Hair follicular keratinocyte (primary cell): ENCODE measurements around the gene ECHS1. TPM values are rescaled to one million over a fixed set of nuclear protein-coding genes. Genes with fewer than 3 reads are reported as not detected.

Experiments used
- total RNA-seq: library from RNA; depleted of rRNA; stranded (reverse); fragments of >200 nt; gene quantifications from 2 replicates; pipeline ENCODE4 v1.2.3, GENCODE V29; 2015

Gene ECHS1
- total RNA-seq = 89.7 and 125 TPM in 2 replicates

DNA sequence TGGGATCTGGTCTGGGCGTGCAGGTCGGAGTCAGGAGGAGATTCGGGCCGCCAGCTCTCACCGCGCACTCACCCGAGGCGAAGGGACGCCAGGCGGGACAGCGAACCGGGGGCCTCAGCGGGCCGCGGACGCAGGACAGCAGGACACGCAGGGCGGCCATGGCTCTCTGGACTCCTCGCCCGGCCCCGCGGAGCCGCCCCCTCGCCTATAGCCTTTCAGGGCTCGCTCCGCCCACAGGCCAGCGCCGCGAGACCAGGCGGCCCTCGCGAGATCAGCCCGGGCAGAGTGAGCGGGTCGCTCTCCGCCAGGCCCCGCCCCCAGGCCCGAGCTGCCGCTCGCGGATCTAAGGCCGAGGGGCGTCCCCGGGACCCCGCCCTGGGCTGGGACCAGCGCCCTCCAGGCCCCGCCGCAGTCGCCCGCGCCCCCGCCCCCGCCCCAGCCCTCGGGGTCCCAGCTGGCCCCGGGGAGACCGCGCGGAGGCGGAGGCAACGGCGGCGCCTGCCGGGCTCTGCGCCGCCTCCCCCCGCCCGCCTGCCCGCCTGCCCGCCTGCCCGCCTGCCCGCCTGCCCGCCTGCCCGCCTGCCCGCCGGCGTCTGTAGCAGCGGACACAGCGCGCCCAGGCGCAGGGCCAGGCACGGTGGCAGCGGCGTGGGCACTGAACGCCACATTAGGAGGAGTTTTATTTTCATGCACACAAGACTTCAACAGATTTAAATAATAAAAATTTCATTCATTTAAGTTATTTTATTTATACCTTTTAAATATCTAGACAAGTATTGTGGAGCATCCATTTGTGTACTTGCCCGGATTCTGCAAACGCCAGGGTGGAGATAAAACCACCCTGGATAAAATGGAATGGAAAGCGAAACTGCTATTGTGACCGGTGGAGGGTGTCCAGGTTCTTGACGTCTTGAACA lies at the start of gene ECHS1:
TSS of gene ECHS1 (minus strand) at position 181 of the 917 bp plus-strand sequence. CDS start at position 160, 21 bp downstream.

DNA sequence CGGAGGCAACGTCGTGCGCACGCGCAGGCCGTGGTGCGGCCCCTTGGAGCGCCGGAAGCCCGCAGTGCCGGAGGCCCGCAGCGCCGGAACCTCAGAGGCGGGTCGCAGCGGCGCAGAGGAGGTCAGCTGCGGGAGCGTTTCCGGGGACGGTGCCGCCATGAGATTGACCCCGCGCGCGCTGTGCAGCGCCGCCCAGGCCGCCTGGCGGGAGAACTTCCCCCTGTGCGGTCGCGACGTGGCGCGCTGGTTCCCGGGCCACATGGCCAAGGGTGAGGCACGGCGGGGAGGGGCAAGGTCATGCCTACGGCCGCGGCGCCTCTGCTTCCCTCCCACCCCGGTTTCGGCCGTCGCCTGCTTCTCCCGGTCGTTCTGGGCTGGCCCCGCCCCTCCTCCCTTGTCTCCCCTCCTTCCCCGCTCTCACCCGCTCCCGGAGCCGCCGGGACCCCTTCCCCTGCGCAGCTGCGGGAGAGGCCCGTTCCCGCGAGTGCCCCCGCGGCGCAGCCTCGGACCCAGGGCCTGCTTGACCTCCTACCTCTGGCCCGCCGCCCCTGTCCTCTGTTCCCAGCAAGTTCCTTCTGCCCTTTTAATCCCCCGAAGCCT lies 21.0 kb upstream of the ECHS1 start, which contains the start of gene MTG1:
TSS of gene MTG1 (plus strand) at position 94 of the 600 bp plus-strand sequence. CDS start at position 158, 64 bp downstream.

DNA sequence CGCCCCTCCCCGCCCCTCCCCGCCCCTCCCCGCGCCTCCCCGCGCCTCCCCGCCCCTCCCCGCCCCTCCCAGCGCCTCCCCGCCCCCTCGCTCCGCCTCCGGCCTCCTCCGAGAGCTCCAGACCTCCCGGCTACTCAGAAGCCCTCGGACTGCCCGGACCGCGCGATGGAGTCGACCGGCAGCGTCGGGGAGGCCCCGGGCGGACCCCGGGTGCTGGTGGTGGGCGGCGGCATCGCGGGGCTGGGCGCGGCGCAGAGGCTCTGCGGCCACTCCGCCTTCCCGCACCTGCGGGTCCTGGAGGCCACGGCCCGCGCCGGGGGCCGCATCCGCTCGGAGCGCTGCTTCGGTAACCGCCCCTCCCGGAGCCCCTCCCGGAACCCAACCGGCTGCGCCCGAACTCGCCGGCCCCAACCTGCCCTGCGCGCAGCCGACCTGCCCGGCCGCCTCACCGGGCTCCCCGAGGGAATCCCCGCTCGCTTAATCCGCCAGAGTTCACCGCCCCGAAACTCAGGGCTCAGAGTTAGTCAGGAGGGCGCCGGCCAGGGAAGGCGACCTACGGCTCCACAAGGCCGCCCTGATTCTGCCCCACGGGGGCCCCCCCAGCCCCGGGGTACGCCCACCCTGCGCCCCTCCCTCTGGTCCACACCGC lies 6.1 kb upstream of the ECHS1 start, which contains the start of gene PAOX:
TSS of gene PAOX (plus strand) at position 111 of the 649 bp plus-strand sequence. CDS start at position 166, 55 bp downstream.

DNA sequence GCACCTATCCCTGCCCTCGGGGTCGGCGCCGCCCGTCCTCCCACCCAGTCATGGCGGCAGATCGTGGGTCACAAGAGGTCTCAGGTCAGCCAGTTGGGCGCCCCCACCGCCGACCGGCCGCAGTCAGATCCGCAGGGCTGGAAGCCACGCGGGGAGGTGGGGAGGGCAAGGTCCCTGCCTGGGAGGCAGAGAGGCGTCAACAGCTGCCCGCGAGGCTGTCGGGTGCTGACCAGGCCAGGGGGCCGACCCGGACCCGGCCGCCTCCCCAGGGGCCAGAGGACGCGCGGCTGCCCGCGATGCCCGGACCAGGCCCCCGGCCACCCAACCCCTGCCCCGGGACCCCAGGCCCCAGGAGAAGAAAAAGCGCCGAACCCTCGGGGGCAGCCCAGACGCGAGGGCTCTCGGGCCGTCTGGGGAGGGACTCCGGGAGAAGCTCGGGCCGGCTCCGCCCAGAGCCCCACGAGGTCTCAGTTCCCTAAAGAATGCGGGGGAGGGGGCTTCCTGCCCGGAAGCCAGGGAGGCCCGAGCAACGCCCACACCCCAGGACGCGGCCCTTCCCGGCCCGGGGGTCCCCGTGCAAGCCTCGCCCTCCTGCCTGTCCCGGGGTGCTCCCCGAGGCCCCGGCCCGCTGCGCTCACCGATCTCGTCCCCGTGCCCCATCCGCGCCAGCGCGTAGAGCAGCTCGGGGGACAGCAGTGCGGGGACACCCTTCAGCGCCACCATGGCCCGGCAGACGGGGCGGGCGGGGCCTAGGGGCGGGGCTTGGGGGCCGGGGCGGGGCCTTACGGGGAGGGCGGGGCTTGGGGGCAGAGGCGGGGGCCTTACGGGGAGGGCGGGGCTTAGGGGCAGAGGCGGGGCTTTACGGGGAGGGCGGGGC lies 15.6 kb downstream of the ECHS1 start, which contains the start of gene FUOM:
TSS of gene FUOM (minus strand) at position 735 of the 877 bp plus-strand sequence. CDS start at position 723, 12 bp downstream.

DNA sequence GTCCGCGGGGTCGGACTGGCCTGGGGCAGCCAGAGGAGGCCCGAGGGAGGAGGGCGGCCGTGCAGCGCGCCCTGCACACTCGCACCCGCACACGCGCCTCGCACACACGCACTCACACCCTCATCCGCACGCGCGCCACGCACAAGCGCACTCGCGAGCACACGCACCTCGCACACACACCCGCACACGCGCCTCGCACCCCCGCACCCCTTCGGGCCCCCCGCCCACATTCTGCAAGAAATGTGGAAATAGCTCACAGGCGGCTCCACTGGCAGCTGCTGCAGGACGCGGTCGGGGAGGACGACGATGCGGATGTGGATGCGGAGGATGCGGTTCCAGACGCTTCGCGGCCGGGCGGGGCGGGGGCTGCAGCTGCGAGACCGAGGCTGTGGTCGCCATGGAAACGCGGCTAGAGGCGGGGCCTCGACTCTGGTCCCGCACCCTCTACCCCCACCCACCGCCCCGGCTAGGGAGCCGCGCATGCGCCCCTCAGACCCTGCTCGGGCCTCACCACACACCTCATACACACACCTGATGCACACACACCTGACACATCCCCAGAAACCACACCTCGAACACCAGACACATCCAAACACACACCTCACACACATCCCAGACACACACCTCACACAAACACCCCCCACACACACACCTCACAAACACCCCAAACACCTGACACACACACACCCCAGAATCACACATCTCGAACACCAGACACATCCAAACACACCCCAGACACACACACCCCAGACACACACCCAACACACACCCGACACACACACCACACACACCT lies 36.4 kb downstream of the ECHS1 start, which contains the start of gene CALY:
TSS of gene CALY (minus strand) at position 320 of the 793 bp plus-strand sequence. CDS start 7,907 bp downstream, outside the sequence.

Other genes with a start within 250 kb of the ECHS1 start
- gene KNDC1, start 213.1 kb downstream of the ECHS1 start, total RNA-seq = not detected in 2 replicates
- gene UTF1, start 143.1 kb downstream of the ECHS1 start, total RNA-seq = not detected in 2 replicates
- gene VENTX, start 135.5 kb downstream of the ECHS1 start, total RNA-seq = not detected in 2 replicates
- 115 and 143 TPM in 2 replicates for gene ADAM8, start 96.5 kb downstream of the ECHS1 start, total RNA-seq
- 53.7 and 67.2 TPM in 2 replicates for gene TUBGCP2, start 64.5 kb downstream of the ECHS1 start, total RNA-seq
- 28.1 and 38.3 TPM in 2 replicates for gene ZNF511, start 64.4 kb downstream of the ECHS1 start, total RNA-seq
- gene CALY, start 36.5 kb downstream of the ECHS1 start, total RNA-seq = not detected in 2 replicates
- gene PRAP1, start 26.0 kb downstream of the ECHS1 start, total RNA-seq = not detected in 2 replicates
- 17.5 and 28.8 TPM in 2 replicates for gene FUOM, start 15.3 kb downstream of the ECHS1 start, total RNA-seq
- gene PAOX, start 5.9 kb upstream of the ECHS1 start, total RNA-seq = 2.5 and 6.9 TPM in 2 replicates
- gene MTG1, start 20.8 kb upstream of the ECHS1 start, total RNA-seq = 14.3 and 20.4 TPM in 2 replicates
- gene SPRN, start 51.3 kb upstream of the ECHS1 start, total RNA-seq = 0.16 TPM in 1 of 2 replicates, not detected in the other
- 0.30 and 0.31 TPM in 2 replicates for gene SCART1, start 80.6 kb upstream of the ECHS1 start, total RNA-seq
- gene CYP2E1, start 154.0 kb upstream of the ECHS1 start, total RNA-seq = not detected in 2 replicates
- 0.42 TPM in 1 of 2 replicates, not detected in the other for gene SYCE1, start 192.2 kb upstream of the ECHS1 start, total RNA-seq